Erythroblast (primary cell): Measurements from ENCODE around the gene TUBB2B.
"Not testable (repeated sequence)": the region's sequence is repeated elsewhere in the genome, so short reads cannot be mapped to it uniquely, and the experiment has no call there.

ENCODE experiments used
- DNase-seq, 2 experiments: peaks; one replicate each; lab custom pipeline; 2025; lab: John Stamatoyannopoulos, UW
- GATA1 ChIP-seq: IDR thresholded peaks from 2 replicates; pipeline ENCODE4 v1.6.1; 2011; ENCODE audit warnings: low read depth, mild to moderate bottlenecking, control low read depth, low read length, moderate library complexity
- POLR2A ChIP-seq: IDR thresholded peaks from 2 replicates; pipeline ENCODE4 v1.6.1; 2011; ENCODE audit warnings: mild to moderate bottlenecking, low read length

Gene TUBB2B

DNA sequence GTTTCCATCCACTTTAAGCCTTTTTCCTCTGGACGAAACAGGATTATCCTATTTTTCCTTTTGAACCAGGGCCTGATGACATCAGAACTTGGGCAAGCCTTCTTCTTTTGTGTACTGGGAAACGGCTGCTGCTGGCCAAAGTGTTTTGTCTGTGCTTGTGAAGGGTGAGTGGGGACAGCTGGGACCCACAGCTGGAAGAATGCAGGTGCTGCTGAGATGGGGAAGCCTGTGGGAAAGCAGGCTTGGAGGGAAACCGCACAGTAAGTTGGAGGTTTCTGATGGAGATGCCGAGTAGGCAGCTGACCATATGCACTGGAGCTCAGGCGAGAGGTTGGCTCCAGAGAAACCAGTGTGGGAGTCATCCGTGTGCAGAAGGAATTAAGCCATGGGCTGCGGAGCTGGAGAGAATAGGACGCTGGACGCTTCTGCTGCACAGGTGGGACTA is 22.8 kb upstream of the TUBB2B start:
- no peak for DNase-seq
- TF ChIP-seq GATA1 (no peak), POLR2A (no peak)

DNA sequence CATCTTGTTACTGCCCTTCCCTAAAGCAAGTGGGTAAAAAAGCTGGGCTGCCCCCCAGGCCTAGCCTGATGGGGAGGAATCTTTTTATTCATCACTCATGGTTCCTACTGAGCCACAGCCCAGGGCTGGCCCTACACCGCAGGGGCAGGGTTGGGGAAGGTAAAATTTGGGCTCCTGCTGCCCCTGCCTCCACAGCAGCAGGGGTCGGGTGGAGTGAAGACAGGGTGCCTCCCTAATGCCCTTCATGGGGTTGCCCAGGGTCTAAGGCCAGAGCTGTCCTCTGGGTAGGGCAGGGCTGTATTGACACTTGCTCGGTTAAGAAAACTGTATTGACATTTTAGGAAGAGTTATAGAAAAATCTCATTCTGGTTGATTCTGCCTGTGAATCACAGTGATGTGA is 22.4 kb upstream of the TUBB2B start:
- no peak for DNase-seq
- TF ChIP-seq GATA1 (no peak), POLR2A (no peak)

DNA sequence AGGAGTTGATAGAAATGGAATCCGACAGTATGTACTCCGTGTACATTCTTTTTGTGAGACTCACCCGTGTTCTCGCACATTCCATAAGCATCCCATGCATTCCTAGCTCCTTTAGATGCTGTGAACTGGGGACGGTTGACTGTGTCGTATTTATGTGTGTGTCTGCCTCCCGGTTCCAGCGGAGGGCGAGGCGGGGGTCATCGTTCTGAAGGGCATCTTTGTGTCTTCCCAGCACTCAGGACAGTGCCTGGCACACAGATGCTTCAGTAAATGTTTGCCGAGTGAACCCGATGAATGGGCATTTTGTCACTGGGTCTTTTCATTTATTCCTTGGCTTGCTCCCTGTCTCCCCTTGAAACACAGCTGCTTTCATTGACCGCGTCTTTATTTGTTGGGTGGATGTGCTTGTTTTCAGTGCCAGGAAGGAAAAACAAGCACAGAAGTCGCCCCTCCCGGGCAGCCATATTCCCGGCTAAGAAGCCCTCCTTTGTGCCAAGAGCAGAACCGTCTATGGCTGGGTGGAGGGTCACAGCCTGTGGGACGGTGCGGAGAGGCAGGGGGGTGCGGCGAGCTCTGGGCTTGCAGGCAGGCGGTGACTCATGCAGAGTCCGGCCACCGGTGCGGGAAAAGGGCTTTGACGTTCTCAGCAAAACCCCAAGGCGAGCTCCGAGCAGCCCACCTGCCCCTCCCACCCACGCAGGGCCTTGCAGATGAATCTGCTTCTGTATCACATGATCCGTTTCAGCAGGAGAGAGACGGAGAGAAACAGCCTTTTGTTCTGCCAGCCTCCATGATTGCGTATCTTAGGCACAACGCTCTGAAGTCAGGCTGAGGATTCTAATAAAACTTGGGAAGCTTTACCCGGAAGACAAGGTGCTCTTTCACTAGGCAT is 20.0 kb upstream of the TUBB2B start:
- TF ChIP-seq POLR2A, result no peak
- no peak for TF ChIP-seq GATA1
- DNase-seq, result no peak

DNA sequence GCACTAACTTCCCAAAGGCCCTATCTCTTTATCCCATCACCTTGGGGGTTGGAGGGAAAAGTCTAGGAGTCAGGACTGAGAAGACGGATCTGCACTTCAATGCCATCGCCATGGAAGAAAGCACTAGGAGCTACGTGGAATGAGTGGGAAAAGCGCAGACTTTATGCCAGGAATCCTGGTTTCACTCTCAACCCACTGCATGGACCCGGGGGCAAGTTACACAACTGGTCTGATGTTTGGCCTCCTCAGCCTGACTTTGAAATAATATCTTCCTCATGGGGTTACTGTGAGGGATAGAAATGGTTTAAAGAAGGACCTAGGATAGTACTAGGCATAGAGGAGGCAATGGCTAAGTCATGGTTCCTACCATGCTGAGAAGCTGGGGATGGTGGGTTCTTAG is 17.8 kb upstream of the TUBB2B start:
- DNase-seq, result no peak
- no peak for TF ChIP-seq POLR2A
- TF ChIP-seq GATA1, result no peak

DNA sequence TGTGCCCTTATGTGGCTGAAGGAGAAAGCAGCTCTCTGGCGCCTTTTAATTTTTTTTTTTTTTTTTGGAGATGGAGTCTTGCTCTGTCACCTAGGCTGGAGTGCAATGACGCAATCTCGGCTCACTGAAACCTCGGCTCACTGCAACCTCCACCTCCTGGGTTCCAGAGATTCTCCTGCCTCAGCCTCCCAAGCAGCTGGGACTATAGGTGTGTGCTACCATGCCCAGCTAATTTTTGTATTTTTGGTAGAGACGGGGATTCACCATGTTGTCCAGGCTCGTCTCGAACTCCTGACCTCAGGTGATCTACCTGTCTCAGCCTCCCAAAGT is 17.3 kb upstream of the TUBB2B start:
- DNase-seq, result not testable (repeated sequence)

DNA sequence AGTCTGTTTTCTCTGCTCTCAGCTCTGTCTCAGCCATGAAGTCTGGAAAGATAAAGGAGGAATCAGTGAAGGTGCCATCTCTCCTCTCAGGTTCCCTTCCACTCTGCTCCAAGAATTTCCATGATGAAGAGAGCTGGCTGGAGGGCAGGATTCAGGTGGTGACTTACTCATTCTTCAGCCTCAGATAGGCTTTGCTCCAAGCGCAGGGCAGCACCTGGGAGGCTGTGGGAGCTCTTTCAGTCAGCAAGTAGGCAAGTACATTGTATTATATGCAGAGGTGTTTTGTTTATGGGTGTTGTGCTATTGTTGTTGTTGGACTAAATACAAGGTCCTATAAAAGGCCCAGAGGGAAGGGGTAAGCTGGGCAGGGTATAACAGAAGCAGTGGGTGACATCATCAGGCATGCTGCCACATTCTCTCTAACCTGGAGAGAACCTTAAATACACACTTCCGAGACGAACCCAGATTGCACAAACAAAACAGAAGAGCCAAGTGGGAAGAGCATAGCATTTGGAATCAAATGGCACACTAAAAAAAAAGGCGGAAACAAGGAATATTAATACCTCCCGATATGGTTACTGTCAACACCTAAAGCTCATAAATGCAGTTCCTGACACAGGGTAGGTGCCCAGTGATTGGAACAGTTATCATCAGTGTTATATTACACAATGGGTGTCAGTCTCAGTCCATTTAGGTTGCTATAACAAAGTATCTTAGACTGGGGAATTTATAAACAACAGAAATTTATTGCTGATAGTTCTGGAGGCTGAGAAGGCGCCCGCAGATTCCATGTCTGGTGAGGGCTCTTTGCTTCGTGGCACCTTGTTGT is 16.8 kb upstream of the TUBB2B start:
- no peak for DNase-seq
- TF ChIP-seq GATA1 (no peak), POLR2A (no peak)

DNA sequence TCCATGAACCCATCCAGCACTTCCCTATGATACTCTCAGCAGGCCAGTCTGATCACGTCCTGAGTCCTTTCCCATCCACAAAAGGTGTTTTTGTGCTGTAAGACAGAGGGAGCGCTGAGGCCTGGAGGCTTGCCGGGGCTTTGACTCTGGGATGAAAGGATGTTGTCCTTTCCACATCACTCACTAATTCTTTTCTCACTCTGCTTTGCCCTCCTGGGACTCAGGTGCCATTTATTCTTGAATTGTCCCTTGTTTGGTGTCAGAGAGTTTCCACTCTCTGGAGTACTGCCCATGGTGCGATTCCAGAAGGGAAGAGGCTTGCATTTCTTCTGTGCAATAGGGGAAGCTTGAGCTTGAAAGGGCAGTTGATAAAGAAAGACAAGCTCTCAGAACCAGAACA is 15.3 kb upstream of the TUBB2B start:
- TF ChIP-seq POLR2A (no peak), GATA1 (no peak)
- DNase-seq, result no peak

DNA sequence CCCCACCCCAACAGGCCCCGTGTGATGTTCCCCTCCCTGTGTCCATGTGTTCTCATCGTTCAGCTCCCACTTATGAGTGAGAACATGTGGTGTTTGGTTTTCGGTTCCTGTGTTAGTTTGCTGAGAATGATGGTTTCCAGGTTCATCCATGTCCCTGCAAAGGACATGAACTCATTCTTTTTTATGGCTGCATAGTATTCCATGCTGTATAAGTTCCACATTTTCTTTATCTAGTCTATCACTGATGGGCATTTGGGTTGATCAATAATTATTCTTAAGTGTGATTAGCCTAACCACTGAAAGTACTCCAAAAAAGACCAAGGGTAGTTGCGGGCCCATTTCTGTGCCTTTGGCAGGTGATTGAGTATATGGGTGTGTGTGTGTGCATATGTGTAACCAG is 14.3 kb upstream of the TUBB2B start:
- not testable (repeated sequence) for DNase-seq

DNA sequence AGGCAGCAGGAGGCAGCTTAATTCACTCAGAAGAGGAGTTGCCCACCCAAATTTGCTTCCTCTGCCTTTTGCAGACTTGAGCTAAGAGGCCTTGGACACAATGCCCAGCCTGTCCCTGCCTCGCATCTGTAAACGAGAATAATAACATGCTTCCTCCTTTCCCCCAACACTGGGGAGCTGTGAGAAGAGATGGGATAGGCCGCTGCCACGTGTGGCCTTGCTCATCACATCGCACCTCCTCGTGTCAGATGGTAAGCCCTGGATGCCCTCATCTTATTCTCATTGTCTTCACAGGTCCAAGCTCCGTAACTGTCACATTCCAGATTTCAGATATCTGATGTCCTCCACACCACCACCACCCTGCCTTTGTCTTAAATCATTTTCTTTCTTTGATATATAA is 13.1 kb upstream of the TUBB2B start:
- no peak for DNase-seq
- TF ChIP-seq POLR2A (no peak), GATA1 (no peak)

DNA sequence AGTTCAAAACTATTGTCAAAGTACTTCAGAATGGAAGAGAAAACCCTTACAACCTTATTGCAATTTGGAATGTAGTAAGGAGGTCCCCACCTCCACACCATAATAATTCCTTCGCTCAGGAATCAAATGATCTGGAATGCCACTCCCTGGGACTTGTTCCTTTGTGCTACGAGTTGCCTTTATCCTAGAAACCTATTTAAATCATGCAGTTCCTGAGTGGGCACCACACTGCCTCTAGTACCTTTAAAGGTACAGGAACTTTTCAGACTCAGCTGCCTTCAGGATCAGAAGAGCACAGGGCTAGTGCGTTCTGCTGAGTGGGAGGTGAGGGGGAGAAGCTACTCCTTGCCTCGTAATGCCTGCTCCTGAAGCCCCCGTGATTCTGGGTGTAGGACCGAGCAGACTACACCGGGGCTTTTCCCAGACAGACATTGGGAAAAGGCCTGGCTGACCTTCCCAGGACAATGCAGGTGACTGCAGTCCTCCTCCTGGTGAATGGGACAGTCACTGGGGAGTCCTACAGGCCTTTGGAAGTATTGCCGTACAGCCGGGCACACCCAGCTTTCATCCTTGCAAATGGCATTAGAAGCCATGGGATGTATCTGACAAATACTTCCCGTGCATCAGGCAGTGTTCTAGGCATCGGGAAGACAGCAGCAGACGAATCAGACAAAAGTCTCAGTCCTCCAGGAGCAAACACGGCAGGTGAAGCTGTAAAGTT is 11.8 kb upstream of the TUBB2B start:
- DNase-seq, result no peak
- TF ChIP-seq POLR2A (no peak), GATA1 (no peak)

DNA sequence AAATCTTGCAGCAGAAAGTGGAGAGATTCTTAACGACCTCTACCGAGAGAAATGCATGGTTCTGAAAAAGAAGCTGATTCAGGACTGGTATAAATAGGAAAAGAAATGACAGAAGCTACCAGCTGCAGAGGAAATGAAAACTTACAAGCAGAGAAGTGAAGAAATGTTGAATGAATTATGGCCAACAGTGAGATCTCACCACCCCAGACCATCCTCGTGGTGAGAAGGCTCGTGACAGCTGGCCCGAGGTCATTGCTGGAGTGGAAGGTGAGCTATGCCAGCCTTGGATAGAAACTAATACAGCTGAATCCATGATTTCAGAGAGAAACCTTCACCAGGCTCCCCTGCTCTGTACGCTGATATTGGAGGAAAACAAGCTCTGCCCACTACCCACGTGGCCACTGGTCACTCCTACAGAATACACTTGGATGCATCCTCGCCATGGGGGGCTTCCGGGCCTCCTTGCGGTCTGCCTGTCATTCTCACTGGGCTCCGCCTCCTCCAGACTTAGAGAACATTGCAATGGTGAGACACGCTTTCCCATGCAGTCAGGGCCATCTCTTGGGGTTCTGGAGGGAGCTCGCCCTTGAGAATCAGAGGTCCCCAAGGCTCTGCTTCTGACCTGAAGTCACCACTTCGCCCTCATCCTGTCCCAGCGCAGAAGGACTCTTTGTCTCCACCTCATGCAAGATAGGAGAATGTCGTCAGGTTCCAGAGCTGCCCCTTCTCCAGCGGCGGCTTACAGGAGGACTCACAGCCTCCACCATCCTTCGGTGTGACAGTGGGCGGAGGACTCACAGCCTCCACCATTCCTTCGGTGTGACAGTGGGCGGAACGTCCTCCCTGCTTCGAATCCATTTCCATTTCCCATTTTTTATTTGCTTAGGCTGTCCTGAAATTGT is 10.6 kb upstream of the TUBB2B start:
- DNase-seq, result no peak
- TF ChIP-seq GATA1, result no peak
- TF ChIP-seq POLR2A, result no peak

DNA sequence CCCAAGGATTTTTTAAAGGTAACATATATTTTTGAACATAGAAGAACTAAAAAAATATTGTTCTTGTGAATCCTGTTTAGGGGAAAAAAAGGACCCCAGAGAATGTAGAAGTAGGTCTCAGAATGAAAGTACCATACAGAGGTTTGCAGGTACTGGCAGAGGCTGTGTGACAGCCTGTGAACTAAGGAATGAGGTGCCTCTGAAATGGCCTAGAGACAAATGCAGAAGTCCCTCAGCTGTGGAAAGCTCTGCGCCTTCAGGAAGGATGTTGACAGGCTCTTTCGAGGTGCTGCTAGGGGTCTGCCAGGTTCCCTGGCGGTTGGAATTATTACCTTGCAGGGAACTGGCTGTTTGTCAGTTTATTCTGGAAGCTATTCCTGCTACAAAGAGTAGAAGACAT is 8.6 kb upstream of the TUBB2B start:
- no peak for DNase-seq
- TF ChIP-seq POLR2A (no peak), GATA1 (no peak)

DNA sequence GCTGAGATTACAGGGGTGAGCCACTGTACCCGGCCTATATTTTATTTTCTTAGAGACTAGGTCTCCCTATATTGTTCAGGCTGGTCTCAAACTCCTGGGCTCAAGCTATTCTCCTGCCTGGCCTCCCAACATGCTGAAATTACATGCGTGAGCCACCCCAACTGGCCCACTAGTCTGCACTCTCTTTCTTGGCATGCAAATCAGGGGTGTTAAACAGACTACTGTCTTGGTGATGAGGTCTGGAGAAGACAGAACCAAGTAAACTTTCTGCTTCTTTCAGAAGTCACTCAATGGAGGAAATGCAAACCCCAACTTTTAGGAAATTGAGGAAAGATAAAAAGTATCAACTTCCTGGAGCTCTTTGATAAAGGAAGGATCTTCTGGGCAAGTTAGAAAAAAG is 8.0 kb upstream of the TUBB2B start:
- no peak for TF ChIP-seq POLR2A
- no peak for TF ChIP-seq GATA1
- no peak for DNase-seq

DNA sequence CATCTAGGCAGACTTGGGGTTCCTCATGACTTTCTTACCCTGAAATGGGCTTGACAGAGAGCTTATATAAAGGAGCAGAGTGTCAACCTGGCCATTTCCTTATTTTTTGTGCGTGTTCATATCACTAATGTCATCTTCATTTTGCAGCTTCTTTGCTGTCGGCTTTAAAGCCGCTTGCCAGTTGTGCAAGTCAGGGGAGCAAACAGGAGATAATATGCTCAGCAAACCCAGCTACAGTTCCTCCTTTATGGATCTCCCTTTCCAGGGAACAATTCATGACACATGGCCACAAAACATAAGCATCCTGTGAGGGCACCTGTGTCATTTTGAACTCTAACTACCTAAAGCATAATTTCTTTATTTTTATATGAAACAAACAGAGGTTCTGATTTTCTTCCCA is 6.5 kb upstream of the TUBB2B start:
- TF ChIP-seq POLR2A (no peak), GATA1 (no peak)
- no peak for DNase-seq
